ENCODE results near the gene PRCP. TPM values are rescaled to one million over a fixed set of nuclear protein-coding genes. Genes with fewer than 3 reads are reported as not detected.

Gene PRCP
- total RNA-seq, 3 donors from 2014 or later = 29.6 to 35.6 (median 30.8) TPM

DNA sequence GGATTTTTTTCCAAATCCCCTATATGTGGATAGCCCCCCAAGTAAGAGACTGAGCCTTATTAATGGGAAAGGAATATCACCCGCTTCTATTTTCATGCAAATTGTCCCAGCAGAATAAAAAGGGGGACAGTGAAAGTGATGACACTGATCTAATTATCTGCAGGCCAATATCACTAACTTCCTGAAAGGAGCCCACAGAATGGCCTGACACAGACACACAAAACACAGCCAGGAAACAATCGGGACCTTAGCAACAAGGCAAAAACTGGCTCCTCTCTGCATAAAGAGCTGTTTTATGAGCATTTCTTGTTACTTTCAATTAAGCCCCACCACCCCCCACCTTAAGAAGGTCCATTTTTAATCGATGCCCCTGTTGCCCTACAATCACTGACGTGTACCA is 112.2 kb downstream of the PRCP start:
- DNase-seq (no peak), ATAC-seq (no peak)
- H3K4me3 ChIP-seq = no peak overlapping the region
- no peaks in the 10 kb centered on the region for H3K36me3 ChIP-seq (ENCODE audit: low read depth)
- TF ChIP-seq, protein P1, sequence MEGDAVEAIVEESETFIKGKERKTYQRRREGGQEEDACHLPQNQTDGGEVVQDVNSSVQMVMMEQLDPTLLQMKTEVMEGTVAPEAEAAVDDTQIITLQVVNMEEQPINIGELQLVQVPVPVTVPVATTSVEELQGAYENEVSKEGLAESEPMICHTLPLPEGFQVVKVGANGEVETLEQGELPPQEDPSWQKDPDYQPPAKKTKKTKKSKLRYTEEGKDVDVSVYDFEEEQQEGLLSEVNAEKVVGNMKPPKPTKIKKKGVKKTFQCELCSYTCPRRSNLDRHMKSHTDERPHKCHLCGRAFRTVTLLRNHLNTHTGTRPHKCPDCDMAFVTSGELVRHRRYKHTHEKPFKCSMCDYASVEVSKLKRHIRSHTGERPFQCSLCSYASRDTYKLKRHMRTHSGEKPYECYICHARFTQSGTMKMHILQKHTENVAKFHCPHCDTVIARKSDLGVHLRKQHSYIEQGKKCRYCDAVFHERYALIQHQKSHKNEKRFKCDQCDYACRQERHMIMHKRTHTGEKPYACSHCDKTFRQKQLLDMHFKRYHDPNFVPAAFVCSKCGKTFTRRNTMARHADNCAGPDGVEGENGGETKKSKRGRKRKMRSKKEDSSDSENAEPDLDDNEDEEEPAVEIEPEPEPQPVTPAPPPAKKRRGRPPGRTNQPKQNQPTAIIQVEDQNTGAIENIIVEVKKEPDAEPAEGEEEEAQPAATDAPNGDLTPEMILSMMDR (IDR thresholded peaks at IDR 0.05) = no peak
- intact Hi-C loops (cut with DNase I, micrococcal nuclease) = no loop called here
- H3K4me1 ChIP-seq (ENCODE audit: low read depth) = no peaks in the 10 kb centered on the region
- H3K9me3 ChIP-seq = no peaks in the 10 kb centered on the region

DNA sequence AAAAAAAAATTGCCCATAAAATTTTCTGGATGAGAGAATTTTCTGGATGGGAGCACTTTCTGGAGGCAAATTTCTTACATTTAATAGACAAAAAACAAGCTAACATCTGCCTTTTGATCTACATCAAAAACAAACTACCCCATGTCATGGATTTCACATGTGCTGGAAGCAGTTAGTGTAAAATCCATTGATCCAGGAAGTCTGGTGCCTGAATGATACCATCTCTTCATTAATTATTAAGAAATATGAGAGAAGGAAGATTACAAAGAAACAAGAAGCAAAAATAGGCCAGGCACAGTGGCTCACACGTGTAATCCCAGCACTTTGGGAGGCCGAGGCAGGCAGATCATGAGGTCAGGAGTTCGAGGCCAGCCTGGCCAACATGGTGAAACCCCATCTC is 113.4 kb downstream of the PRCP start:
- TF ChIP-seq, protein P1 (IDR thresholded peaks at IDR 0.05) = no peak
- intact Hi-C loops (cut with DNase I, micrococcal nuclease) = no loop called here
- Histone ChIP-seq H3K9me3 (no peaks in the 10 kb centered on the region), H3K4me1 (ENCODE audit: low read depth) (no peaks in the 10 kb centered on the region), H3K4me3 (no peak overlapping the region), H3K36me3 (ENCODE audit: low read depth) (no peaks in the 10 kb centered on the region)
- DNase-seq (no peak), ATAC-seq (no peak)

DNA sequence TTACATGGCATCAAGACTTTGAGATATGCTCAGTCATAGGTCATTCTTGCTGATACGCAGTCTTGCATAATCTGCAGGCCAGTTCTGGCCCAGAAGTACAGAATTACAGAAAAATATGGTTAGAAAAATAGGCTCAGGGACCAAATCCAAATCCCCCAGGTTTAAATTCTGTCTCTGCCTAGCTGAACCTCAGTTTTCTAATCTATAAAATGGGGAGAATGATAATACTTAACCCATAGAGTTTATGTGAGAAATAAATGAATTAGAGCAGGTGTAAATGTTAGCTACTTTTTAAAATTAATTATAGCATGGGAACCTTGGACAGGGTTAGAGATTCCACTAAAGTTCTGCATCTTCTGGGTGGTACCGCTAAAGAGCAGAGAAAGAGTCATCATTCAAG is 114.2 kb downstream of the PRCP start:
- TF ChIP-seq, protein P1 (IDR thresholded peaks at IDR 0.05) = no peak
- no peaks in the 10 kb centered on the region for H3K4me1 ChIP-seq (ENCODE audit: low read depth)
- ATAC-seq (no peak), DNase-seq (no peak)
- H3K36me3 ChIP-seq (ENCODE audit: low read depth) = no peaks in the 10 kb centered on the region
- H3K9me3 ChIP-seq = no peaks in the 10 kb centered on the region
- H3K4me3 ChIP-seq = no peak overlapping the region
- intact Hi-C loops (cut with DNase I, micrococcal nuclease) = no loop called here

DNA sequence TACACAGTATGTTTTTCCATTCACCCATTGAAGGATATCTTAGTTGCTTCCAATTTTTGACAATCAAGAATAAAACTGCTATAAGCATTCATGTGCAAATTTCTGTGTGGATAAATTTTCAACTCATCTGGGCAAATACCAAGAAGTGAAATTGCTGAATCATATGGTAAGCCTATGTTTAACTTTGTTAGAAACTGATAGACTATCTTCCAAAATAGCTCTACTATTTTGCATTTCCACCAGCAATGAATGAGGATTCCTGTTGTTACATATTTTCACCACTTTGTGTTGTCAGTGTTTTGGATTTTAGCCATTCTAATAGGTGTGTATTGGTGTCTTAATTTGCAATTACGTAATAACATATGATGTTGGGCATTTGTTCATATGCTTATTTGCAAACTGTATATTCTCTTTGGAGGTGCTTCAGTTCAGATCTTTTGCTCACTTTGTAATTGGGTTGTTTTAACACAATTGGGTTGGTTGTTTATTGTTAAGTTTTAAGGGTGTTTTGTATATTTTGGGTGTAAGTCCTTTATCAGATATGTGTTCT is 117.3 kb downstream of the PRCP start:
- Histone ChIP-seq H3K4me1 (ENCODE audit: low read depth) (no peaks in the 10 kb centered on the region), H3K4me3 (no peak overlapping the region), H3K9me3 (no peaks in the 10 kb centered on the region), H3K36me3 (ENCODE audit: low read depth) (no peaks in the 10 kb centered on the region)
- DNase-seq = no peak
- intact Hi-C loops (cut with DNase I, micrococcal nuclease) = no loop called here
- ATAC-seq = no peak
- TF ChIP-seq, protein P1 (IDR thresholded peaks at IDR 0.05) = no peak

DNA sequence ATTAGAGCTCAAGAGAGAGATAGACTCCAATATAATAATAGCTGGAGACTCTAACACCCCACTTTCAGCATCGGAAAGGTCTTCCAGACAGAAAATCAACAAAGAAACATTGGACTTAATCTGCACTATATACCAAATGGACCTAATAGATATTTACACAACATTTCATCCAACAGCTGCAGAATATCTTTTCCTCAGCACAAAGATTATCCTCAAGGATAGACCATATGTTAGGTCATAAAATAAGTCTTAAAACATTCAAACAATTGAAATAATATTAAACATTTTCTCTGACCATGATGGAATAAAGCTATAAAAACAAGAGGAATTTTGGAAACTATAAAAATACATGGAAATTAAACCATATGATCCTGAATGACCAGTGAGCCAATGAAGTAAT is 121.5 kb downstream of the PRCP start:
- no peak for DNase-seq
- intact Hi-C loops (cut with DNase I, micrococcal nuclease) = no loop called here
- TF ChIP-seq, protein P1 (IDR thresholded peaks at IDR 0.05) = no peak
- H3K9me3 ChIP-seq = peaks cover 2% of the 10 kb centered on the region
- no peak for ATAC-seq
- H3K4me1 ChIP-seq (ENCODE audit: low read depth) = no peaks in the 10 kb centered on the region
- no peak overlapping the region for H3K4me3 ChIP-seq
- no peaks in the 10 kb centered on the region for H3K36me3 ChIP-seq (ENCODE audit: low read depth)

DNA sequence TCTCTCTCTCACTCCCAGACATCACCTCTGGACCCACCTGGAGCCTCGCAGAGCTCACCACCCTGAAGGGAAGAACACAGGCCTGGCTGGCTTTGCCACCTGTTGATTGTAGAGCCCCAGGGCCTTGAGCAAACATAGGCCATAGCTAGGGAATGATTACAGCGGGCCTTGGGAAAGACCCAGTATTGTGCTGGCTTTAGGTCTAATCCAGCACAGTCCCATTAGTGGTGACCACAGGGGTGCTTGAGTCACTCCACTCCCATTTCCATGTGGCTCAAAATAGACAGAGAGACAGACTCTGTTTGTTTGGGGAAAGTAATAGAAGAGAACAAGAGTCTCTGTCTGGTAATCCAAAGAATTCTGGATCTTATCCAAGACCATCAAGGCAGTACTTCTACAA is 123.9 kb downstream of the PRCP start:
- intact Hi-C loops (cut with DNase I, micrococcal nuclease) = no loop called here
- ATAC-seq (no peak), DNase-seq (no peak)
- Histone ChIP-seq H3K4me3 (no peak overlapping the region), H3K4me1 (ENCODE audit: low read depth) (no peaks in the 10 kb centered on the region), H3K36me3 (ENCODE audit: low read depth) (no peaks in the 10 kb centered on the region), H3K9me3 (peaks cover 2% of the 10 kb centered on the region)
- TF ChIP-seq, protein P1 (IDR thresholded peaks at IDR 0.05) = no peak
